Measurements from ENCODE around the gene NR1H4.

- TF ChIP-seq CTCF (IDR thresholded peaks at IDR 0.05) (no peak), EP300 (IDR thresholded peaks at IDR 0.05; ENCODE audit: low read depth) (no peak)
Observed at GRCh38 chr12:100476013-100476751, 2.5 kb downstream of the NR1H4 start.
